ENCODE measurements around the gene PSTK. TPM values are rescaled to one million over a fixed set of nuclear protein-coding genes. Genes with fewer than 3 reads are reported as not detected.
A peak's percentile ranks its signal among the peaks of the same experiment; 100 is the strongest.

PSTK gene
- total RNA-seq, 4 donors from 2014 or later = 3.9 to 6.3 (median 5.2) TPM

DNA sequence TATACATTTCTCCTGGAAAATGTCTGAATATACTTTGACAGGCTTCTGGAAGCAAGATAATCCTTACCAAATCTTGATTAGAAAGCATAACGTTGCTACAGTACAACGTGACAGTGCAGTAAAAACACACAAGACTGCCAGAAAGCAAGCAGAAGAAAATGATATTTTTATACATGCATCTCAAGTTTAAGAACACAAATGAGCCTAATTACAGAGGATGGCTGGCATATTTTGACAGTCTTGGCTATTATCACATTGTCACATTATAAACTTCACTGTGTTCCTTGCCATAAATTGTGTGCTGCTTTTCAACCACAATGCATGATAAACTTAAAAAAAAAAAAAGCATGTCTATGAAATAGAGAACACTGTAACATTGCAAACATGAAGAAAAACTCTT, 24.1 kb downstream of the PSTK start:
- WGBS, 2 donors = 67 to 70% methylated on average over 2 of the region's 2 CpGs
- intact Hi-C loops (cut with DNase I) = no loop called here

DNA sequence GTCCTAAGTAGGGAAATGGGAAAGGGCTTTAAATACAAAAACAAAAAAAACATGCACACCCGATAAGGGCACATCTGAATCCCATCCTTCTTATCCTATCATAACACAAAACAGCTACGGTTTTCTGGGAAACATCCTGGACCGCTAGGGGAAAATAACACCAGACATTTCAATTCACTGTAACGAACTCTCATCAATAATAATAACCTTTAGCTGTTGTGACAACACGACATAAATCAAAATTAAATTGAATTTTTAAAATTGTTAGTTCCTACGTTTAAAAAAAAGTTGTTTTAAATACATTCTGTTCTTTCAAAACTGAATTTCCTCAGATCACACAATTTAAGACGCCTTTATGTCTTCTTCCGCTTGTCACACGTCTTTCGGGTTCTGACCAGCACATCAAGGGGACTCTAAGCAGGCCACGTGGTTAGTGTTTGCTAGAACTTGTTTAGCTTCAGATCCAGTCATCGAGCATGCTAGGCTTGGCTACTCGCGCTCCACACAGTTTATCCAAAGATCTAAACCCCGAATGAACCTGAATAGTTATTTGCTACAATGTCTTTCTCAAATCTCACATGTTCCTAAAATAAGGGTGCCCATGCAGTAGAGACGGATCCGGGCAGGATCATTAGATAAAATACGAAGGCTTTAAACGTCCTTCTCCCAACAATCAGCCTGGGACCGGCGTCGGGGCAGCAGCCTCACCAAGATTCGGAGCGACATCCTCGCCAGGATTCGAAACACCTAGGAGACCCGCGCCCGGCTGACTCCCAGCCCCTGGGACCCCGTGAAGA, 27.6 kb downstream of the PSTK start:
- peak; percentile 55 to 61 for DNase-seq
- intact Hi-C loops (cut with DNase I) = no loop called here

More for the DNA sequence above, 24.1 kb downstream of the PSTK start:
- H3K27me3 ChIP-seq = no peaks in the 10 kb centered on the region
- no peaks in the 10 kb centered on the region for H3K9me3 ChIP-seq
- no peak for DNase-seq
- H3K4me3 ChIP-seq (replicated peaks in 1 of 3) = no peak overlapping the region
- TF ChIP-seq POLR2A (IDR thresholded peaks at IDR 0.05) = no peak
- TF ChIP-seq, protein P1, sequence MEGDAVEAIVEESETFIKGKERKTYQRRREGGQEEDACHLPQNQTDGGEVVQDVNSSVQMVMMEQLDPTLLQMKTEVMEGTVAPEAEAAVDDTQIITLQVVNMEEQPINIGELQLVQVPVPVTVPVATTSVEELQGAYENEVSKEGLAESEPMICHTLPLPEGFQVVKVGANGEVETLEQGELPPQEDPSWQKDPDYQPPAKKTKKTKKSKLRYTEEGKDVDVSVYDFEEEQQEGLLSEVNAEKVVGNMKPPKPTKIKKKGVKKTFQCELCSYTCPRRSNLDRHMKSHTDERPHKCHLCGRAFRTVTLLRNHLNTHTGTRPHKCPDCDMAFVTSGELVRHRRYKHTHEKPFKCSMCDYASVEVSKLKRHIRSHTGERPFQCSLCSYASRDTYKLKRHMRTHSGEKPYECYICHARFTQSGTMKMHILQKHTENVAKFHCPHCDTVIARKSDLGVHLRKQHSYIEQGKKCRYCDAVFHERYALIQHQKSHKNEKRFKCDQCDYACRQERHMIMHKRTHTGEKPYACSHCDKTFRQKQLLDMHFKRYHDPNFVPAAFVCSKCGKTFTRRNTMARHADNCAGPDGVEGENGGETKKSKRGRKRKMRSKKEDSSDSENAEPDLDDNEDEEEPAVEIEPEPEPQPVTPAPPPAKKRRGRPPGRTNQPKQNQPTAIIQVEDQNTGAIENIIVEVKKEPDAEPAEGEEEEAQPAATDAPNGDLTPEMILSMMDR (IDR thresholded peaks at IDR 0.05) = no peak
- H3K36me3 ChIP-seq = no peaks in the 10 kb centered on the region
- H3K27ac ChIP-seq = no peak overlapping the region
- peaks cover 8 to 15% of the 10 kb centered on the region in 2 donors for H3K4me1 ChIP-seq

DNA sequence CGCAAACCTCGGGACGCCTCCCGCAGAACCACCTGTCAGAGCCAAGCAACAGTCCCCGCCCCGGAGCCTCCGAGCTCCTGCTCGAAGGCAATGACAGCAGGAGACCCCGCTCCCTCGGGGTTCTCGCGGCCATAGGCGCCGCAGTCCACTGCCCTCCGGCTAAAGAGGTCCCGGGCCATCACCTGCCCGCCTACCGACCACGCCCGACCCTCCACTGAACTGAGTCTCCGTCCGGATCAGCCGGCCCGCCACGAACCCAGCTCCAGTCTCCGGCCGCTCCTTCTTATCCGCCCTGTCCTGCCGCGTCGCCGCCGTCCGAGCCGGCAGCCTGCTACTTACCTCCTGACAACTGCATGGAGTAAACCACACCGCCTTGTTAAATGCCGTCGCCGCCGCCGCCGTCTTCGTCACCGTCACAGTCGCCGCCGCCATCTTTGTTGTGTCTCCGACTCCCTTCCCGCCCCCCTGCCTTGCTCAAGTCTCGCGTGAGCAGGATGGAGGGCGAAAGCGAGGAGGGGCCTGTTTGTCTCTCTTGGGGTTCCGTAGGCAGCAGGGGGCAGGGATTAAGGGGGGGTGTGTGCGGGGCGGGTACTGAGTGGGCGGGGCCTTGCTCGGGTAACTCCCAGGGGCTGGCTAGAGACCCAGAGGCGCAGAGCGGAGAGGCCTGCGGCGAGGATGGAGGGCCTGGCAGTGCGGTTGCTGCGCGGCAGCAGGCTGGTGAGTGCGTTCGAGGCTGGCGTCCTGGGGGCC, 28.3 kb downstream of the PSTK start, which contains the start of the genes ACADSB and IKZF5:
Gene ACADSB (plus strand): TSS at position 652 of the 750 bp plus-strand sequence. CDS start 24 bp downstream, at position 676.
Gene IKZF5 (minus strand): TSS at position 441 of the 750 bp plus-strand sequence. CDS start 10,170 bp downstream, outside the sequence.
- H3K4me3 ChIP-seq (replicated peaks in 1 of 3) = peak within 1 kb of the TSS; percentile 53 to 97 (median 88)
- peaks cover 11 to 15% of the 10 kb centered on the region in 2 donors for H3K4me1 ChIP-seq
- intact Hi-C loops (cut with DNase I) = no loop called here
- peak; percentile 95 to 97 for DNase-seq
- peak; percentile 41 to 89 for TF ChIP-seq POLR2A (IDR thresholded peaks at IDR 0.05)
- TF ChIP-seq, protein P1 (IDR thresholded peaks at IDR 0.05) = peak in 1 of 6 experiments; percentile 8
- no peaks in the 10 kb centered on the region for H3K36me3 ChIP-seq
- H3K27ac ChIP-seq = peak within 1 kb of the TSS; percentile 35 to 92 (median 89)
- no peaks in the 10 kb centered on the region for H3K9me3 ChIP-seq
- 0 to 2% methylated on average over 16 to 24 of the region's 68 CpGs for WGBS, 2 donors
- H3K27me3 ChIP-seq = no peaks in the 10 kb centered on the region

More for the DNA sequence above, 27.6 kb downstream of the PSTK start:
- Histone ChIP-seq H3K4me1 (peaks cover 11 to 15% of the 10 kb centered on the region in 2 donors), H3K4me3 (replicated peaks in 1 of 3) (peak overlapping the region; percentile 35 to 97 (median 88)), H3K27ac (peak overlapping the region in 2 of 3 donors; percentile 89 to 92), H3K9me3 (no peaks in the 10 kb centered on the region), H3K27me3 (no peaks in the 10 kb centered on the region), H3K36me3 (no peaks in the 10 kb centered on the region)
- TF ChIP-seq POLR2A (IDR thresholded peaks at IDR 0.05) = peak in 1 of 2 donors; percentile 34
- TF ChIP-seq, protein P1 (IDR thresholded peaks at IDR 0.05) = no peak
- WGBS, 2 donors = 3% methylated on average over 25 to 28 of the region's 30 CpGs

DNA sequence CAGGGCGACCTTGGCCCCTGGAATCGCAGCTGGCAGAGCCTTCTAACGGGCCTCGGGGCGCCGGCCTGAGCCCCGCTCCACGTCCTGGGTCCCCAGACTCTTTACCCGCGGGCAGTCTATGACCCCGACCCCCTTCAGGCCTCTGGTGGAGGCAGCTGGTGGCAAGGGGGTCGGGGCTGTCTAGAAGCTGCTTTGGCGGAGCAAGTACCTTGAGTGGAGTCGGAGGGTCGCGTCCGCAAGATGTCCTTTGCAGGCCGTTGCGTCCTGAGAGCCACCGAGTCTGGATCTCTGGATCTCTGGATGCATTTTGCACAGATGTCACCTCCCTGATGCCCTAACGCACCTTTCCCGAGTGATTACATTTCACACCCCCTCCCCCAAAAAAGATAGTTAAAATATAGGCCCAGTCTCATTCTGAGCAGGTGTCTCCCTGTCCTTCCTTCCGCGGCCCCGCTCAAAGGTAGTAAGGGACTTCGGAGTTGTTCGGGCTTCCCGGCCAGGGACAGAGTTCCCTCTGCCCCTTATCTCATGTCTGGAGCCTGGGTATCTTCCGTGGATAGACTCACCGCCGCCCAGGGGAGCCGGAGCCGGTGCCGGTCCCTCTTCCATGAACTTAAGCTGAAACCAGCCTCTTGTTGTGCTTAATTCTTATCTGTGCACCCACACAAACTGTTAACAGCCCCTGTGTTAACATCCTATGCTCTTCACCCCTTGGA, 29.1 kb downstream of the PSTK start:
- TF ChIP-seq, protein P1 (IDR thresholded peaks at IDR 0.05) = no peak
- no peak for TF ChIP-seq POLR2A (IDR thresholded peaks at IDR 0.05)
- DNase-seq = peak; percentile 24
- WGBS, 2 donors = 1 to 2% methylated on average over 21 to 22 of the region's 34 CpGs
- Histone ChIP-seq H3K36me3 (no peaks in the 10 kb centered on the region), H3K4me1 (peaks cover 11 to 15% of the 10 kb centered on the region in 2 donors), H3K9me3 (no peaks in the 10 kb centered on the region), H3K27ac (peak overlapping the region in 2 of 3 donors; percentile 24 to 89), H3K27me3 (no peaks in the 10 kb centered on the region), H3K4me3 (replicated peaks in 1 of 3) (peak overlapping the region; percentile 53 to 97 (median 71))
- intact Hi-C loops (cut with DNase I) = no loop called here
